Measurements from ENCODE around the gene SLC34A2.

The SLC34A2 gene

GRCh38 chr4:25723409-25723808 lies 67.8 kb downstream of the SLC34A2 start:
- in situ Hi-C loops (cut with HindIII; ENCODE audit: low sequenced_read_pairs): no loop called here

DNA sequence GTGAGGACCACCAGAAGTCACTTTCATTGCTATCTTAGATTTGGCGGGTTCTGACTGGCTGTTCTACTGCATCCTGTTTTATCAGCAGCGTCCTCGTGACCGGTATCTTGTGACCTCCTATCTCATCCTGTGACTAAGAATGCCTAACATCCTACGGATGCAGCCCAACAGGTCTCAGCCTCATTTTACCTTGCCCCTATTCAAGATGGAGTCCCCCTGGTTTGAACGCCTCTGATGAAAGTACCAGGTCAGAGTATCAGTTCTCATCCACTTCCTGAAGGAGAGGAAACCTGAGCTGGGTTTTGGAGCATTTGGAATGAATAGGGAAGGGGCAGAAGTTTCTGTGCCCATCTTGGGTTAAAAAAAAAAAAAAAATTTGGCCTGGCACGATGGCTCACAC lies 70.2 kb downstream of the SLC34A2 start:
- in situ Hi-C loops (cut with HindIII; ENCODE audit: low sequenced_read_pairs): no loop called here

DNA sequence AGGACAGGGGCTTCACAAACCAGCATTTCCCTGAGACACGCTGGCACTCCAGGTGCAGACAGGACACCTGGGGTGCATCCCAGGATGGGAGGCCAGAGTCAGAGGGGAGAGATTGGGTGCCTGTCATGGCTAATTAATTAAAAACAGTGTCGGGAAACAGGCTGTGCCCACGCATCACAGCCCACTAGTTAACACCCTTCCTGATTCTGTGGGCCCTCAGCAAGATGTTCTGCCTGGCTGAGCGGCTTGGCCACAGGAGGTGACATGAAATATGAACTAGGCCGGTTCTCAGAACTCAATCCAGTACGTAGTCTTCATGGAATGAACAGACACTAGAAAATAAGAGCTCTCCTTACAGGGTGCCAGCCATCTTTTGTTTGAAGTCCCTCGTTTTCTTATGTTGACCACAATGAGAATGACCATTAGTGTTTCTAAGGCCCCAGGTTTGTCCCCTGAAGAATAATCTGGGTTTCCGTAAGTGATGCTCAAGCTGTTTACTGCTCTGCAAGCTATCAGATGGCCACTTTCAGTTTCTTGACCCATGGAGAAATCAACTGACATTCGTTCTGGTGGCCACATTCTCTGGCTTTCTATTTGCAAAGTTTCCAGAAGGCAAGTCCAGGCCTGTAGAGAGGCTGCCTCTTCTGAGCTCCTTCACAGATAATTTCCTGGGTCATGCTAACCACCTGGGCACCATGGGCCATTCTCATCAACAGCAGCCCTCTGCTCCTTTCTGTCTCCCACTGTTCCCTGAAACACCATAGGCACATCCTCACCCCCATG lies 72.3 kb downstream of the SLC34A2 start:
- in situ Hi-C loops (cut with HindIII; ENCODE audit: low sequenced_read_pairs): no loop called here

Data from DLD1 (cell line).